ENCODE data around the gene MAST4. TPM values are rescaled to one million over a fixed set of nuclear protein-coding genes. Genes with fewer than 3 reads are reported as not detected.

Gene MAST4
- total and polyA plus RNA-seq, 2 of the 8 experiments (the other 6 are each of a cell fraction or from before 2014, with no cell fraction given): 1.5 to 2.6 TPM

- Histone ChIP-seq H3K36me3 (ENCODE audit: control insufficient read depth in 2 of 4, insufficient read depth in 4 of 4, low read length in 3 of 4) (no peaks in the 10 kb centered on the region), H4K8ac (ENCODE audit: extremely low read depth, insufficient read depth, low read length) (no peak overlapping the region; the same call in 1 of the 2 replicates), H2BK20ac (ENCODE audit: low read length) (no peak overlapping the region), H3K4ac (replicated peaks; ENCODE audit: insufficient read length, low read depth, low read length) (no peak overlapping the region), H3K23ac (ENCODE audit: insufficient read length) (no peak overlapping the region), H2AFZ (ENCODE audit: low read length) (no peak overlapping the region; the same call in 1 of the 2 replicates), H3K9ac (replicated peaks in 1 of 4; ENCODE audit: extremely low read depth in 1 of 4, low read depth in 3 of 4, low read length in 3 of 4) (no peak overlapping the region), H3K27me3 (replicated peaks in 1 of 4; ENCODE audit: control insufficient read depth in 3 of 4, extremely low read depth in 1 of 4, insufficient read depth in 3 of 4, low read length in 3 of 4) (peaks cover 0 to 2% (median 0%) of the 10 kb centered on the region in 4 experiments; a peak in 1 of 7 replicates), H3K79me2 (ENCODE audit: control insufficient read depth in 1 of 2, insufficient read depth in 2 of 2, low read length in 2 of 2) (no peaks in the 10 kb centered on the region), H3K4me1 (replicated peaks in 1 of 4; ENCODE audit: control insufficient read depth in 3 of 4, insufficient read depth in 4 of 4, low read length in 3 of 4) (peaks cover 0 to 12% (median 10%) of the 10 kb centered on the region in 4 experiments; a peak in 6 of 7 replicates), H2BK5ac (ENCODE audit: low read depth, low read length) (no peak overlapping the region), H3K4me2 (ENCODE audit: insufficient read depth in 1 of 2, low read depth in 2 of 2, low read length in 2 of 2) (peak overlapping the region; percentile 64 to 91), H3K14ac (ENCODE audit: insufficient read length) (no peak overlapping the region), H4K5ac (ENCODE audit: insufficient read length, low read depth, low read length) (no peak overlapping the region), H3K56ac (replicated peaks; ENCODE audit: insufficient read length, low read depth, low read length) (no peak overlapping the region), H2BK15ac (ENCODE audit: low read length) (no peak overlapping the region), H3K18ac (ENCODE audit: extremely low read depth, low read length) (peak overlapping the region; percentile 2; the same call in 1 of the 2 replicates), H2BK12ac (ENCODE audit: low read depth, low read length) (0 out of 2 replicates have a peak overlapping the region, but pooled peaks have one; percentile 18), H3K23me2 (ENCODE audit: low read depth, low read length) (no peaks in the 10 kb centered on the region; the same call in 1 of the 2 replicates), H3K9me3 (ENCODE audit: insufficient read depth in 2 of 2, low read depth in 1 of 2, low read length in 1 of 2) (no peaks in the 10 kb centered on the region), H4K20me1 (replicated peaks in 1 of 2; ENCODE audit: control insufficient read depth in 1 of 2, insufficient read depth in 2 of 2, low read length in 2 of 2) (no peaks in the 10 kb centered on the region), H3K79me1 (ENCODE audit: low read depth, low read length) (no peaks in the 10 kb centered on the region), H3K4me3 (ENCODE audit: extremely low read depth in 1 of 4, insufficient read depth in 2 of 4, low read depth in 3 of 4, low read length in 4 of 4) (peak overlapping the region in 3 of 4 experiments; percentile 8 to 46 (median 22); a peak in 5 of 8 replicates), H2AK5ac (ENCODE audit: low read depth, low read length) (no peak overlapping the region; the same call in 1 of the 2 replicates), H4K91ac (replicated peaks; ENCODE audit: insufficient read length, low read length) (no peak overlapping the region), H3K27ac (ENCODE audit: low read depth, low read length) (no peak overlapping the region), H2BK120ac (replicated peaks; ENCODE audit: low read depth, low read length) (no peak overlapping the region)
- no peak for TF ChIP-seq HDAC2 (IDR thresholded peaks at IDR 0.05; ENCODE audit: borderline replicate concordance in 1 of 2, low read depth in 2 of 2, low read length in 2 of 2)
- TF ChIP-seq ASH2L (IDR thresholded peaks at IDR 0.05; ENCODE audit: low read length): peak; percentile 48
- ChIA-PET POLR2A (ENCODE audit: partially characterized antibody) (interaction anchor here (0.6 to 1.3 kb wide), 2 partner anchors 9 to 14 kb away, joined by 3 read pairs; no protein-coding TSS in a partner anchor), CTCF (ENCODE audit: partially characterized antibody) (interaction anchor here (0.6 to 5.5 kb wide), 4 partner anchors 10 to 189 kb away, joined by 3 to 23 read pairs (median 3); no protein-coding TSS in a partner anchor)
- WGBS, 2 experiments (ENCODE audit: extremely low coverage in 1 of 2, insufficient coverage in 1 of 2, insufficient read length in 1 of 2, insufficient replicate concordance in 2 of 2, low coverage in 1 of 2, low lambda C conversion rate in 2 of 2, missing lambda C conversion rate in 1 of 2): 16% methylated on average over 11 of the region's 11 CpGs; no CpG with 5 or more reads in 1 of the 2 experiments
- DNase-seq (ENCODE audit: low read depth in 1 of 2, low spot score in 2 of 2): no peak
- no peak for FAIRE-seq
These were observed 362.9 kb downstream of the MAST4 start for GRCh38 chr5:66958980-66959641.

Measured in H1 (cell line).